HepG2 (cell line): ENCODE measurements around the gene HDAC4. TPM values are rescaled to one million over a fixed set of nuclear protein-coding genes. Genes with fewer than 3 reads are reported as not detected.

Experiments used
- AKAP8 ChIP-seq: sonication (generic); formaldehyde crosslinking; IDR thresholded peaks from 2 replicates; pipeline ENCODE4 v1.5.1; 2020; ENCODE audit warnings: mild to moderate bottlenecking, missing genetic modification reagents
- PPARG ChIP-seq: conservative IDR thresholded peaks from 2 replicates; pipeline ENCODE4 v1.6.1; 2016; ENCODE audit warnings: missing biosample characterization, missing genetic modification reagents
- RCOR2 ChIP-seq: IDR thresholded peaks from 2 replicates; pipeline ENCODE4 v1.6.1; 2016; ENCODE audit warnings: missing biosample characterization, missing genetic modification reagents
- TBX3 ChIP-seq: fragments of 450-650 bp; IDR thresholded peaks from 2 replicates; pipeline ENCODE4 v1.6.1; 2017; ENCODE audit warnings: antibody characterized with exemption, mild to moderate bottlenecking, inconsistent platforms, borderline replicate concordance
- ZNF225 ChIP-seq: sonication (generic); formaldehyde crosslinking; IDR thresholded peaks from 2 replicates; pipeline ENCODE4 v1.4.0; 2020; ENCODE audit warnings: mild to moderate bottlenecking, missing genetic modification reagents
- ZNF263 ChIP-seq: sonication (generic); formaldehyde crosslinking; IDR thresholded peaks from 2 replicates; pipeline ENCODE4 v1.4.0; 2020; ENCODE audit warnings: missing genetic modification reagents
- ZNF598 ChIP-seq: sonication (generic); formaldehyde crosslinking; IDR thresholded peaks from 2 replicates; pipeline ENCODE4 v1.5.1; 2020; ENCODE audit warnings: mild to moderate bottlenecking, missing genetic modification reagents, borderline replicate concordance
- ZZZ3 ChIP-seq: sonication (generic); formaldehyde crosslinking; IDR thresholded peaks from 2 replicates; pipeline ENCODE4 v1.4.0; 2020; ENCODE audit warnings: missing genetic modification reagents, mild to moderate bottlenecking, borderline replicate concordance
- polyA plus RNA-seq, 8 experiments: library from polyadenylated mRNA; depleted of rRNA in 3 of 8; stranded (reverse) in 7 of 8; unstranded in 1 of 8; fragments of >200 nt; fragmentation: Illumina TruSeq in 4 of 8; extraction: Trizol in 4 of 8; gene quantifications; 2 replicates each; pipeline versions ENCODE4 v1.2.1 to v1.2.3, GENCODE V29; 2011 to 2016; ENCODE audit warnings: low read depth in 4 of 8, missing spikeins in 1 of 8, mixed read lengths in 1 of 8; ENCODE audit not compliant: insufficient read depth in 1 of 8
- total RNA-seq, 5 experiments: library from RNA; depleted of rRNA; stranded (reverse); fragments of >200 nt; fragmentation: Illumina TruSeq; extraction: Trizol; gene quantifications; 2 replicates each; pipeline ENCODE4 v1.2.3, GENCODE V29; 2016; ENCODE audit warnings: low read depth in 1 of 5
- TF ChIP-seq, protein P1 (sequence below): sonication (generic); formaldehyde crosslinking; IDR thresholded peaks from 2 replicates; pipeline ENCODE4 v1.8.0; 2022; ENCODE audit warnings: missing genetic modification reagents, mild to moderate bottlenecking, borderline replicate concordance
- TF ChIP-seq, protein P2 (sequence below): sonication (generic); formaldehyde crosslinking; IDR thresholded peaks from 2 replicates; pipeline ENCODE4 v1.5.1; 2020; ENCODE audit warnings: mild to moderate bottlenecking, moderate library complexity, missing genetic modification reagents
- TF ChIP-seq, protein P3 (sequence below): sonication (generic); formaldehyde crosslinking; IDR thresholded peaks from 2 replicates; pipeline ENCODE4 v1.4.0; 2020; ENCODE audit warnings: missing genetic modification reagents
- TF ChIP-seq, protein P4 (sequence below): sonication (generic); formaldehyde crosslinking; IDR thresholded peaks from 2 replicates; pipeline ENCODE4 v1.4.0; 2020; ENCODE audit warnings: mild to moderate bottlenecking, missing genetic modification reagents
- TF ChIP-seq, protein P5 (sequence below), 2 experiments: sonication (generic) in 1 of 2; formaldehyde crosslinking in 1 of 2; IDR thresholded peaks; 2 replicates each; pipeline versions ENCODE4 v1.4.0 to v1.6.1; 2018 to 2020; ENCODE audit warnings: missing genetic modification reagents in 2 of 2, borderline replicate concordance in 1 of 2, low read depth in 1 of 2, mild to moderate bottlenecking in 1 of 2, missing biosample characterization in 1 of 2
- TF ChIP-seq, protein P6 (sequence below): sonication (generic); formaldehyde crosslinking; IDR thresholded peaks from 2 replicates; pipeline ENCODE4 v1.5.1; 2020; ENCODE audit warnings: missing genetic modification reagents, mild to moderate bottlenecking, borderline replicate concordance
- TF ChIP-seq, protein P7 (sequence below): sonication (generic); formaldehyde crosslinking; IDR thresholded peaks from 2 replicates; pipeline ENCODE4 v1.4.0; 2020; ENCODE audit warnings: missing genetic modification reagents
- TF ChIP-seq, protein P8 (sequence below): sonication (generic); formaldehyde crosslinking; conservative IDR thresholded peaks from 2 replicates; pipeline ENCODE4 v1.4.0; 2020; ENCODE audit warnings: missing genetic modification reagents

HDAC4 gene
- total and polyA plus RNA-seq, 2 of the 13 experiments (the other 11 are each of a cell fraction or from before 2014, with no cell fraction given), result 10.1 to 11.5 TPM

DNA sequence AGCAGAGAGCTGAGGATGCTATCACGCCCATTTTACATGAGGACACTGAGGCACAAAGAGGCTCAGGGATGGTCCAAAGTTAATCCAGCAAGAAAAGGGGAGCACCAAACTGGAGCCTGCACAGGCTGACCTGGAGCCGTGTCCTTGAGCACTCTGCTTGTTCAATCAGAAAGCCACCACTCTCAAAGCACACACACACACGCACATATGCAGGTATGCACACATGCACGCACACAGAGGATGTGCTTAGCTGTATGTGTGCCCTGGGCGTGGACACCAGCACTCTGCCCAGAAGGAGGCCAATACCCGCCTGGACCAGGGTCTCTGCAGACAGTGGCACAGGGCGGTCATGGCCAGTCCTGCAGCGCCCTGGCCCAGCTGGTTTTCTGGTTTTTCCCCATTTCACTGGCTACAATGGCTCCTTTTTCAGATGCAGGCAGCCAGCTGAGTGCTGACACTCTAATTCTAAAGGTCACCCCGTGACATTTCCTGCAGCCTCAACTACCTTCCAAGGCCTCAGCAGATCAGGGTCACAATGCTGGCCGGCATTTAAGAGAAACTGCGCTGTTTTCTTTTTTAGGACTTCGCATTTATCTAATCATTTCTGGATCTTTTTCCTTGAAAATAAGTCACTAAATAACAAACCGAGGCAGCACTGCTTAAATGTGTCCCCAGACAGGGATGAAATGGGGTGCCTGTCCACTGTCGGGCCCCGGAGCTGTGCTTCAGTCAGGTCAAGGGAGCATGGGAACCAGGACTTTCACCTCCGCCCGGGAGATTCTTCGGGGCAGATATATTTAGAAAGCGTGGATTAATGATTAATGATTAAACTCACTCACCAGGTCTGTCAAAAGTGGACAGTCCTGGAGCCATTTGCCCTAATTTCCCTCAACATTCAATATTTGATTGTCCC lies 104.5 kb downstream of the HDAC4 start (continued):
- TF ChIP-seq, protein P1, sequence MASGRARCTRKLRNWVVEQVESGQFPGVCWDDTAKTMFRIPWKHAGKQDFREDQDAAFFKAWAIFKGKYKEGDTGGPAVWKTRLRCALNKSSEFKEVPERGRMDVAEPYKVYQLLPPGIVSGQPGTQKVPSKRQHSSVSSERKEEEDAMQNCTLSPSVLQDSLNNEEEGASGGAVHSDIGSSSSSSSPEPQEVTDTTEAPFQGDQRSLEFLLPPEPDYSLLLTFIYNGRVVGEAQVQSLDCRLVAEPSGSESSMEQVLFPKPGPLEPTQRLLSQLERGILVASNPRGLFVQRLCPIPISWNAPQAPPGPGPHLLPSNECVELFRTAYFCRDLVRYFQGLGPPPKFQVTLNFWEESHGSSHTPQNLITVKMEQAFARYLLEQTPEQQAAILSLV (CRISPR knock-in tag), result peak; percentile 75; the same call in 1 of the 2 replicates
- TF ChIP-seq, protein P2, sequence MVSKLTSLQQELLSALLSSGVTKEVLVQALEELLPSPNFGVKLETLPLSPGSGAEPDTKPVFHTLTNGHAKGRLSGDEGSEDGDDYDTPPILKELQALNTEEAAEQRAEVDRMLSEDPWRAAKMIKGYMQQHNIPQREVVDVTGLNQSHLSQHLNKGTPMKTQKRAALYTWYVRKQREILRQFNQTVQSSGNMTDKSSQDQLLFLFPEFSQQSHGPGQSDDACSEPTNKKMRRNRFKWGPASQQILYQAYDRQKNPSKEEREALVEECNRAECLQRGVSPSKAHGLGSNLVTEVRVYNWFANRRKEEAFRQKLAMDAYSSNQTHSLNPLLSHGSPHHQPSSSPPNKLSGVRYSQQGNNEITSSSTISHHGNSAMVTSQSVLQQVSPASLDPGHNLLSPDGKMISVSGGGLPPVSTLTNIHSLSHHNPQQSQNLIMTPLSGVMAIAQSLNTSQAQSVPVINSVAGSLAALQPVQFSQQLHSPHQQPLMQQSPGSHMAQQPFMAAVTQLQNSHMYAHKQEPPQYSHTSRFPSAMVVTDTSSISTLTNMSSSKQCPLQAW (CRISPR knock-in tag), result peak; percentile 96
- TF ChIP-seq, protein P3, sequence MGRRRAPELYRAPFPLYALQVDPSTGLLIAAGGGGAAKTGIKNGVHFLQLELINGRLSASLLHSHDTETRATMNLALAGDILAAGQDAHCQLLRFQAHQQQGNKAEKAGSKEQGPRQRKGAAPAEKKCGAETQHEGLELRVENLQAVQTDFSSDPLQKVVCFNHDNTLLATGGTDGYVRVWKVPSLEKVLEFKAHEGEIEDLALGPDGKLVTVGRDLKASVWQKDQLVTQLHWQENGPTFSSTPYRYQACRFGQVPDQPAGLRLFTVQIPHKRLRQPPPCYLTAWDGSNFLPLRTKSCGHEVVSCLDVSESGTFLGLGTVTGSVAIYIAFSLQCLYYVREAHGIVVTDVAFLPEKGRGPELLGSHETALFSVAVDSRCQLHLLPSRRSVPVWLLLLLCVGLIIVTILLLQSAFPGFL (CRISPR knock-in tag), result no peak
- TF ChIP-seq AKAP8 (peak; percentile 44; the same call in 1 of the 2 replicates), ZNF263 (peak; percentile 98), TBX3 (0 out of 2 replicates have a peak, but pooled peaks have one; percentile 26), ZZZ3 (CRISPR knock-in tag) (peak; percentile 80; the same call in 1 of the 2 replicates), ZNF598 (CRISPR knock-in tag) (peak; percentile 85; the same call in 1 of the 2 replicates), RCOR2 (peak; percentile 23; the same call in 1 of the 2 replicates), ZNF225 (CRISPR knock-in tag) (no peak), PPARG (CRISPR knock-in tag) (peak; percentile 43; the same call in 1 of the 2 replicates)
- TF ChIP-seq, protein P4, sequence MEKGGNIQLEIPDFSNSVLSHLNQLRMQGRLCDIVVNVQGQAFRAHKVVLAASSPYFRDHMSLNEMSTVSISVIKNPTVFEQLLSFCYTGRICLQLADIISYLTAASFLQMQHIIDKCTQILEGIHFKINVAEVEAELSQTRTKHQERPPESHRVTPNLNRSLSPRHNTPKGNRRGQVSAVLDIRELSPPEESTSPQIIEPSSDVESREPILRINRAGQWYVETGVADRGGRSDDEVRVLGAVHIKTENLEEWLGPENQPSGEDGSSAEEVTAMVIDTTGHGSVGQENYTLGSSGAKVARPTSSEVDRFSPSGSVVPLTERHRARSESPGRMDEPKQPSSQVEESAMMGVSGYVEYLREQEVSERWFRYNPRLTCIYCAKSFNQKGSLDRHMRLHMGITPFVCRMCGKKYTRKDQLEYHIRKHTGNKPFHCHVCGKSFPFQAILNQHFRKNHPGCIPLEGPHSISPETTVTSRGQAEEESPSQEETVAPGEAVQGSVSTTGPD (CRISPR knock-in tag), result no peak
- TF ChIP-seq, protein P5, sequence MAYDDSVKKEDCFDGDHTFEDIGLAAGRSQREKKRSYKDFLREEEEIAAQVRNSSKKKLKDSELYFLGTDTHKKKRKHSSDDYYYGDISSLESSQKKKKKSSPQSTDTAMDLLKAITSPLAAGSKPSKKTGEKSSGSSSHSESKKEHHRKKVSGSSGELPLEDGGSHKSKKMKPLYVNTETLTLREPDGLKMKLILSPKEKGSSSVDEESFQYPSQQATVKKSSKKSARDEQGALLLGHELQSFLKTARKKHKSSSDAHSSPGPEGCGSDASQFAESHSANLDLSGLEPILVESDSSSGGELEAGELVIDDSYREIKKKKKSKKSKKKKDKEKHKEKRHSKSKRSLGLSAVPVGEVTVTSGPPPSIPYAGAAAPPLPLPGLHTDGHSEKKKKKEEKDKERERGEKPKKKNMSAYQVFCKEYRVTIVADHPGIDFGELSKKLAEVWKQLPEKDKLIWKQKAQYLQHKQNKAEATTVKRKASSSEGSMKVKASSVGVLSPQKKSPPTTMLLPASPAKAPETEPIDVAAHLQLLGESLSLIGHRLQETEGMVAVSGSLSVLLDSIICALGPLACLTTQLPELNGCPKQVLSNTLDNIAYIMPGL (CRISPR knock-in tag; IDR thresholded peaks at IDR 0.05; ENCODE audit: borderline replicate concordance in 1 of 2, low read depth in 1 of 2), result no peak
- TF ChIP-seq, protein P6, sequence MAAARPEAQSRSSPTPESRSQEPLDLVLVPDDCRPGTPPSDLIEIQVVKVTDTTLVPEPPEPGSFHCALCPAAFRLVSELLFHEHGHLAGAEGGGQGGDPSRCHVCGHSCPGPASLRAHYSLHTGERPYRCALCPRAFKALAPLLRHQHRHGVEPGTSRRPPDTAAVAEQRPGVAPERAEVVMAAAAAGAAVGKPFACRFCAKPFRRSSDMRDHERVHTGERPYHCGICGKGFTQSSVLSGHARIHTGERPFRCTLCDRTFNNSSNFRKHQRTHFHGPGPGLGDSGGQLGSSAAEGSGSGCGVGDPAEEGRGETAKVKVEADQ, result no peak
- TF ChIP-seq, protein P7, sequence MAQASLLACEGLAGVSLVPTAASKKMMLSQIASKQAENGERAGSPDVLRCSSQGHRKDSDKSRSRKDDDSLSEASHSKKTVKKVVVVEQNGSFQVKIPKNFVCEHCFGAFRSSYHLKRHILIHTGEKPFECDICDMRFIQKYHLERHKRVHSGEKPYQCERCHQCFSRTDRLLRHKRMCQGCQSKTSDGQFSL (CRISPR knock-in tag), result no peak
- TF ChIP-seq, protein P8, sequence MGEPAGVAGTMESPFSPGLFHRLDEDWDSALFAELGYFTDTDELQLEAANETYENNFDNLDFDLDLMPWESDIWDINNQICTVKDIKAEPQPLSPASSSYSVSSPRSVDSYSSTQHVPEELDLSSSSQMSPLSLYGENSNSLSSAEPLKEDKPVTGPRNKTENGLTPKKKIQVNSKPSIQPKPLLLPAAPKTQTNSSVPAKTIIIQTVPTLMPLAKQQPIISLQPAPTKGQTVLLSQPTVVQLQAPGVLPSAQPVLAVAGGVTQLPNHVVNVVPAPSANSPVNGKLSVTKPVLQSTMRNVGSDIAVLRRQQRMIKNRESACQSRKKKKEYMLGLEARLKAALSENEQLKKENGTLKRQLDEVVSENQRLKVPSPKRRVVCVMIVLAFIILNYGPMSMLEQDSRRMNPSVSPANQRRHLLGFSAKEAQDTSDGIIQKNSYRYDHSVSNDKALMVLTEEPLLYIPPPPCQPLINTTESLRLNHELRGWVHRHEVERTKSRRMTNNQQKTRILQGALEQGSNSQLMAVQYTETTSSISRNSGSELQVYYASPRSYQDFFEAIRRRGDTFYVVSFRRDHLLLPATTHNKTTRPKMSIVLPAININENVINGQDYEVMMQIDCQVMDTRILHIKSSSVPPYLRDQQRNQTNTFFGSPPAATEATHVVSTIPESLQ (CRISPR knock-in tag), result no peak
